Omental fat pad (tissue), 4 donors: ENCODE results near the gene HSD3B7. TPM values are rescaled to one million over a fixed set of nuclear protein-coding genes. Genes with fewer than 3 reads are reported as not detected.

Experiments used
- ATAC-seq: fragments of 150-250 bp; one replicate; pipeline ENCODE4 v1.9.1; 2016; ENCODE audit warnings: mild to moderate bottlenecking, moderate library complexity; ENCODE audit not compliant: low FRiP score
- DNase-seq: peaks from one replicate; pipeline ENCODE4 v3.0.0-alpha.2; 2019; ENCODE audit warnings: low spot score
- CTCF ChIP-seq, 3 donors: fragments of 450-650 bp; IDR thresholded peaks; one replicate each; pipeline ENCODE4 v1.5.1; 2016 to 2017; ENCODE audit warnings: antibody characterized with exemption in 3 of 3, mild to moderate bottlenecking in 3 of 3, moderate library complexity in 2 of 3
- total RNA-seq, 4 donors: library from RNA; depleted of rRNA; stranded (reverse); fragments of >200 nt; gene quantifications; one replicate each; pipeline ENCODE4 v1.1.0, GENCODE V29; 2016

The HSD3B7 gene
- total RNA-seq, 4 donors from 2014 or later, result 23.2 to 45.3 (median 33.0) TPM

- no peak for DNase-seq
- TF ChIP-seq CTCF (IDR thresholded peaks at IDR 0.05), result no peak
- no peak for ATAC-seq
Observed at GRCh38 chr16:30979170-30980022, 5.6 kb upstream of the HSD3B7 start.

- DNase-seq (no peak), ATAC-seq (no peak)
- no peak for TF ChIP-seq CTCF (IDR thresholded peaks at IDR 0.05)
Observed at GRCh38 chr16:30980023-30980371, 5.0 kb upstream of the HSD3B7 start.

GRCh38 chr16:30980434-30980833, 4.6 kb upstream of the HSD3B7 start:
- DNase-seq, result no peak
- no peak for TF ChIP-seq CTCF (IDR thresholded peaks at IDR 0.05)
- ATAC-seq, result no peak

GRCh38 chr16:30980959-30981358, 4.0 kb upstream of the HSD3B7 start:
- no peak for TF ChIP-seq CTCF (IDR thresholded peaks at IDR 0.05)
- ATAC-seq (no peak), DNase-seq (no peak)

- no peak for DNase-seq
- no peak for TF ChIP-seq CTCF (IDR thresholded peaks at IDR 0.05)
- no peak for ATAC-seq
Observed at GRCh38 chr16:30982548-30983288, 2.3 kb upstream of the HSD3B7 start.

- ATAC-seq (no peak), DNase-seq (no peak)
- no peak for TF ChIP-seq CTCF (IDR thresholded peaks at IDR 0.05)
Observed at GRCh38 chr16:30983289-30983889, 1.6 kb upstream of the HSD3B7 start.
